Activated T-helper 1 cell treated with Interleukin-2 at 50 U/mL for 16 hours (primary cell): ENCODE measurements around the gene ECT2L.
"Not testable (repeated sequence)": the region's sequence is repeated elsewhere in the genome, so short reads cannot be mapped to it uniquely, and the experiment has no call there.

ENCODE experiments used
- DNase-seq: peaks from one replicate; pipeline ENCODE4 v3.0.0-alpha.2; 2020; ENCODE audit warnings: low read depth

The ECT2L gene

GRCh38 chr6:138863321-138863720 lies 67.4 kb downstream of the ECT2L start:
- no peak for DNase-seq

- no peak for DNase-seq
Observed at GRCh38 chr6:138864343-138864890, 68.5 kb downstream of the ECT2L start.

- no peak for DNase-seq
Observed at GRCh38 chr6:138865480-138866109, 69.7 kb downstream of the ECT2L start.

- no peak for DNase-seq
Observed at GRCh38 chr6:138868181-138868580, 72.3 kb downstream of the ECT2L start.

- no peak for DNase-seq
Observed at GRCh38 chr6:138869398-138869797, 73.5 kb downstream of the ECT2L start.

GRCh38 chr6:138873191-138873590 lies 77.3 kb downstream of the ECT2L start:
- no peak for DNase-seq

- no peak for DNase-seq
Observed at GRCh38 chr6:138882369-138883017, 86.6 kb downstream of the ECT2L start.

GRCh38 chr6:138885156-138885819 lies 89.4 kb downstream of the ECT2L start:
- no peak for DNase-seq

GRCh38 chr6:138891255-138891986 lies 95.5 kb downstream of the ECT2L start:
- no peak for DNase-seq

- no peak for DNase-seq
Observed at GRCh38 chr6:138896104-138896756, 100.3 kb downstream of the ECT2L start.

- no peak for DNase-seq
Observed at GRCh38 chr6:138897031-138897430, 101.1 kb downstream of the ECT2L start.

GRCh38 chr6:138907167-138907566 lies 111.3 kb downstream of the ECT2L start:
- no peak for DNase-seq

GRCh38 chr6:138909511-138909910 lies 113.6 kb downstream of the ECT2L start:
- no peak for DNase-seq

GRCh38 chr6:138909975-138910374 lies 114.1 kb downstream of the ECT2L start:
- no peak for DNase-seq

GRCh38 chr6:138912308-138912707 lies 116.4 kb downstream of the ECT2L start:
- DNase-seq: no peak

- no peak for DNase-seq
Observed at GRCh38 chr6:138914701-138915100, 118.8 kb downstream of the ECT2L start.

- no peak for DNase-seq
Observed at GRCh38 chr6:138920906-138921305, 125.0 kb downstream of the ECT2L start.

- DNase-seq: no peak
Observed at GRCh38 chr6:138923561-138923960, 127.7 kb downstream of the ECT2L start.

- DNase-seq: no peak
Observed at GRCh38 chr6:138925806-138926205, 129.9 kb downstream of the ECT2L start.

- DNase-seq: no peak
Observed at GRCh38 chr6:138926579-138926978, 130.7 kb downstream of the ECT2L start.

- no peak for DNase-seq
Observed at GRCh38 chr6:138931660-138932059, 135.8 kb downstream of the ECT2L start.

GRCh38 chr6:138936873-138937272 lies 141.0 kb downstream of the ECT2L start:
- not testable (repeated sequence) for DNase-seq
